ENCODE data around the gene RANBP10.

RANBP10 gene

GRCh38 chr16:67676516-67676915 lies 129.8 kb downstream of the RANBP10 start:
- no peak for DNase-seq (ENCODE audit: low read depth)

- no peak for DNase-seq (ENCODE audit: low read depth)
These were observed 130.4 kb downstream of the RANBP10 start for GRCh38 chr16:67675999-67676398.

- DNase-seq (ENCODE audit: low read depth): no peak
These were observed 130.8 kb downstream of the RANBP10 start for GRCh38 chr16:67675579-67675935.

DNA sequence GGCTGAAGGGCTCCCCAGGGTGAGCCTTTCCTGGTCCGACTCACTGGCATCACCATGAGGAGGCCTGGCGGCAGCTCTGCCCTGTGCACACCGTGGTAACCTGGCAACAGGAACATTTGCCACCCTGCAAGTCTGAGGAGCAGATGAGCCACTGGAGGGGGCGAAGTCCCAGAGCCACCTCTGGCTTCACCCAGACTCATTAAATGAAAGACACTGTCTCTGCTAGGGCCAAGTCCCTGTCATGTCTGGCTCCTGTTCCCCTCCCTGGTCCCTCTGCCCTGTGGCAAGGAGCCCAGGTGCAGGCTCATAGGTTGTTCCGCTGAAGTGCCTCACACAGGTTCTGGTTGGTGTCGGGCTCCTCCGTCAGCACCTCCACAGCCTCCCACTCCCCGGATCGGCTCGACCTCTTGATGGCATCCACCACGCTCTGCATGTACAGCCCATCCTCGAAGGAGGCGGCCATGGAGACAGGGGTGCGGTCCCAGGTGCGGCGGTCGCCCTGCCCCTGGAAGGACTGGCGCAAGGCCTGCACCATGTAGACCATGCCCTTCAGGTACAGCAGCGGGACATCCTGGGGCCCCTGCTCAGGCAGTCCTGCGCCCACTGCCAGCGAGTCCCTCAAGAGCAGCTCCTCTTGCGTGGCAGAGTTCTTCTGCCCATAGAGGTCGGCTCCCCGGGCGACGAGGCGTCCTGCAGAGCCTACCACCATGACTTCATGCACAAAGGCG lies 131.3 kb downstream of the RANBP10 start:
- no peak for DNase-seq (ENCODE audit: low read depth)

DNA sequence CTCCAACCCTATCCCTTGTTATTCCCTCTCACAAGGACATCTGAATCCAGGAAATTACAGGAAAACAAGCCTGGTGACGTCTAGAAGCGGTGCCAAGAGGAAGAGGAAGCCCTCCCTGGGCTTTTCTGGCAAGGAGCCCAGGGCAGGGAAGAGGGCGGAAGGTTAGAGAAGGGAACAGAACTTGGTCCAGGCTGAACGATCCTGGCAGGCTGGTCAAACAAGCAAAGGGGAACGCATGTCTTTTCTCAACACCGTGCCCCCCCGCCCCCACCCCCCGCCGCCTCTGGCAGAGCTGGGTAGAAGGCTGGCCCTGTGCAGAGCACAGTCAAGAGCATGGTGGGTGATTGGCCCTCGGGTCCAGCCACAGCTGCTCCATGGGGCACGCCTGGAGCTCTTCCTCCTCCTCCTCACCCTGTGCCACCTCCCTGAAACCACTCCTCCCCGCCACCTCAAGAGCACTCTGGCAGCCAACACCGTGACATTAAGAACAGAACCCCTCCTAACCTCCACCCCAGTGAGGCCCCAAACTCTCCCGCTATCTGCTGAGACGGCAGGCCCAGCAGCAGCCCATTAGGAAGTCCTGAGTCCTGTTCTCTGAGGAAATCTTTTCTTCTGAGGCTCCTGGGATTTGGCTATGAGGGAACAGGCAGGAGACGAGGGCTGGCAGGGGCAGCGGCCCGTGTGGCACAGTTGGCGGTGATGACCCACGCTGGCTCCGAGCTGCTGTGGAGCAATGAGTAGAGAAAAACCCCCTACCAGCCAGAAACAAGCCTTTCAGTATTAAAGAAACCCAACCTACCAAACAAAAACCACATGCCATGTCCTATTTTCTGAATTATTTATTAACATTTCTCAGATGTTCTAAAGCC lies 132.4 kb downstream of the RANBP10 start:
- no peak for DNase-seq (ENCODE audit: low read depth)

All from activated gamma-delta T cell treated with anti-CD3 and anti-CD28 coated beads, Interleukin-2, amount 50 U/mL, for 16 hours (primary cell).